B cell (primary cell): ENCODE measurements around the gene PRDM15. TPM values are rescaled to one million over a fixed set of nuclear protein-coding genes. Genes with fewer than 3 reads are reported as not detected.

Experiments used
- ATAC-seq: fragments of 200-7000 bp; cut with Tn5 transposase; one replicate; pipeline ENCODE4 v1.10.0; 2021; ENCODE audit warnings: low read depth, mild to moderate bottlenecking, moderate number of reproducible peaks, moderate library complexity
- CTCF ChIA-PET: fragments of 350-600 bp; sonication (Branson Sonifier 250); formaldehyde crosslinking; loops from one replicate; lab custom pipeline; 2021; ENCODE audit warnings: antibody characterized with exemption, inconsistent platforms; lab: Charles Lee
- POLR2A ChIA-PET: fragments of 350-600 bp; sonication (Branson Sonifier 250); formaldehyde crosslinking; loops from one replicate; lab custom pipeline; 2021; ENCODE audit warnings: antibody characterized with exemption; lab: Charles Lee
- DNase-seq: peaks from one replicate; pipeline ENCODE4 v3.0.0; 2013
- H2AFZ ChIP-seq: 2 replicates; pipeline ENCODE4 v1.6.1; 2012; ENCODE audit warnings: mild to moderate bottlenecking, low read depth, low read length; ENCODE audit not compliant: insufficient read depth, poor library complexity, severe bottlenecking
- H3K27ac ChIP-seq, 2 donors: 1 replicate in 1 of 2; 2 replicates in 1 of 2; pipeline ENCODE4 v1.5.1; 2012 to 2013; ENCODE audit warnings: low read length in 2 of 2, mild to moderate bottlenecking in 2 of 2, moderate library complexity in 1 of 2
- H3K27me3 ChIP-seq, 4 experiments: fragments of 200-600 bp in 1 of 4; sonication (generic) in 1 of 4; replicated peaks in 1 of 4; 1 replicate in 2 of 4; 2 replicates in 2 of 4; pipeline versions ENCODE4 v1.6.1 to v1.7.0; 2013 to 2016; ENCODE audit warnings: low read length in 3 of 4, mild to moderate bottlenecking in 2 of 4, mixed read lengths in 1 of 4, moderate library complexity in 1 of 4; ENCODE audit not compliant: insufficient read depth in 4 of 4, control insufficient read depth in 3 of 4; ENCODE audit errors: control extremely low read depth in 1 of 4
- H3K36me3 ChIP-seq, 2 experiments: replicated peaks in 1 of 2; 1 replicate in 1 of 2; 2 replicates in 1 of 2; pipeline versions ENCODE4 v1.6.1 to v1.7.1; 2013; ENCODE audit warnings: low read length in 1 of 2; ENCODE audit not compliant: insufficient read depth in 2 of 2, control insufficient read depth in 1 of 2; ENCODE audit errors: control extremely low read depth in 1 of 2, extremely low read depth in 1 of 2
- H3K4me1 ChIP-seq, 2 donors: fragments of 200-600 bp in 1 of 2; sonication (generic) in 1 of 2; 1 replicate in 1 of 2; 2 replicates in 1 of 2; pipeline versions ENCODE4 v1.5.1 to v1.6.1; 2013 to 2017; ENCODE audit warnings: low read length in 2 of 2; ENCODE audit not compliant: control insufficient read depth in 2 of 2, insufficient read depth in 2 of 2
- H3K4me2 ChIP-seq: replicated peaks from 2 replicates; pipeline ENCODE3; 2012; ENCODE audit warnings: mild to moderate bottlenecking, low read depth, low read length; ENCODE audit not compliant: poor library complexity, severe bottlenecking
- H3K4me3 ChIP-seq, 5 experiments: fragments of 200-600 bp in 1 of 5; sonication (generic) in 1 of 5; 1 replicate in 3 of 5; 2 replicates in 2 of 5; pipeline versions ENCODE4 v1.5.1 to v1.7.0; 2011 to 2016; ENCODE audit warnings: low read length in 4 of 5, mild to moderate bottlenecking in 4 of 5, low read depth in 2 of 5, control low read depth in 1 of 5, moderate library complexity in 1 of 5; ENCODE audit not compliant: insufficient read depth in 1 of 5; ENCODE audit errors: control extremely low read depth in 1 of 5, extremely low read depth in 1 of 5
- H3K79me2 ChIP-seq: fragments of 200-600 bp; sonication (generic); one replicate; pipeline ENCODE4 v1.6.0; 2016; ENCODE audit warnings: low read length; ENCODE audit not compliant: control insufficient read depth, insufficient read depth
- H3K9ac ChIP-seq: fragments of 200-600 bp; sonication (generic); 2 replicates; pipeline ENCODE4 v1.6.1; 2017; ENCODE audit warnings: mild to moderate bottlenecking, low read length, moderate library complexity
- H3K9me3 ChIP-seq, 3 donors: one replicate each; pipeline versions ENCODE4 v1.6.1 to v1.7.1; 2013; ENCODE audit warnings: low read length in 2 of 3; ENCODE audit not compliant: control insufficient read depth in 2 of 3, insufficient read depth in 1 of 3; ENCODE audit errors: control extremely low read depth in 1 of 3
- H4K20me1 ChIP-seq: 2 replicates; pipeline ENCODE4 v1.6.0; 2012; ENCODE audit warnings: mild to moderate bottlenecking, low read length; ENCODE audit not compliant: insufficient read depth, control insufficient read depth, poor library complexity, severe bottlenecking
- H3K27ac Mint-ChIP-seq: one replicate; pipeline ENCODE4 v1.8.0; 2021; ENCODE audit warnings: mixed read lengths
- H3K27me3 Mint-ChIP-seq: one replicate; pipeline ENCODE4 v1.8.0; 2021; ENCODE audit warnings: mixed read lengths
- H3K4me1 Mint-ChIP-seq: one replicate; pipeline ENCODE4 v1.8.0; 2021; ENCODE audit warnings: mixed read lengths
- H3K4me3 Mint-ChIP-seq: one replicate; pipeline ENCODE4 v1.8.0; 2021; ENCODE audit warnings: mixed read lengths
- H3K9me3 Mint-ChIP-seq: one replicate; pipeline ENCODE4 v1.8.0; 2022; ENCODE audit warnings: mixed read lengths; ENCODE audit not compliant: insufficient read depth
- EZH2 ChIP-seq: IDR thresholded peaks from 2 replicates; pipeline ENCODE4 v1.6.1; 2012; ENCODE audit warnings: borderline replicate concordance, low read depth, mild to moderate bottlenecking, moderate library complexity, low read length; ENCODE audit not compliant: insufficient read depth, poor library complexity, severe bottlenecking
- WGBS: methylation state at CpG from one replicate; pipeline ENCODE4 v1.1.5; 2013; ENCODE audit warnings: missing lambda C conversion rate; ENCODE audit not compliant: insufficient coverage; 5-methylcytosine and 5-hydroxymethylcytosine counted together
- intact Hi-C: fragments of 100-400 bp; cut with micrococcal nuclease; formaldehyde crosslinking; loops from one replicate; pipeline ENCODE4 v1.10.0; 2022
- polyA plus RNA-seq: library from polyadenylated mRNA; depleted of rRNA; stranded (reverse); fragments of >200 nt; gene quantifications from 2 replicates; pipeline ENCODE4 v1.2.3, GENCODE V29; 2012
- total RNA-seq, 2 donors: library from RNA; stranded (reverse); fragments of 120-200 nt in 1 of 2; gene quantifications; 1 replicate in 1 of 2; 2 replicates in 1 of 2; pipeline versions ENCODE4 v1.2.3 to v1.2.4, GENCODE V29; 2013 to 2022
- TF ChIP-seq, protein P1 (sequence below): fragments of 200-600 bp; IDR thresholded peaks from one replicate; pipeline ENCODE4 v1.8.0; 2022; ENCODE audit warnings: antibody characterized with exemption, mild to moderate bottlenecking

PRDM15 gene
- total and polyA plus RNA-seq, 2 donors (not counting 1 experiment from before 2014, with no cell fraction given): 21.3 to 29.2 TPM

DNA sequence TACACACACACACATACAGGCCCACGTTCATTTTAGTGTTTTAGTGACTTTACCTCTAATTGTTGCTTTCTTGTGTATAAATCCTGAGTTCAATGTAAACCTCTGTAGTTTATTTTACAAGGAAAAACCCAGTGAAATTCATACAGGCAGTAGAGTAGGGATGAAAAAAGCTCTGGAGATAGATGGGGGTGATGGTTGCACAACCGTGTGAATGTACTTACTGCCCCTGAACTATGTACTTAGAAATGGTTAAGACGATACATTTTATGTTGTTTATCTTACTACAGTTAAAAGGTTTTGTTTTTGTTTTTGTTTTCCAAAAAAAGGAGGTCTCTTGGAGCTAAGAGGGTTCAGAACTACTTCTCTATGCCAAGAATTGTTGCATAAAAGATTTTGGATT is 29.7 kb upstream of the PRDM15 start:
- no peak overlapping the region for H3K4me3 Mint-ChIP-seq
- TF ChIP-seq, protein P1, sequence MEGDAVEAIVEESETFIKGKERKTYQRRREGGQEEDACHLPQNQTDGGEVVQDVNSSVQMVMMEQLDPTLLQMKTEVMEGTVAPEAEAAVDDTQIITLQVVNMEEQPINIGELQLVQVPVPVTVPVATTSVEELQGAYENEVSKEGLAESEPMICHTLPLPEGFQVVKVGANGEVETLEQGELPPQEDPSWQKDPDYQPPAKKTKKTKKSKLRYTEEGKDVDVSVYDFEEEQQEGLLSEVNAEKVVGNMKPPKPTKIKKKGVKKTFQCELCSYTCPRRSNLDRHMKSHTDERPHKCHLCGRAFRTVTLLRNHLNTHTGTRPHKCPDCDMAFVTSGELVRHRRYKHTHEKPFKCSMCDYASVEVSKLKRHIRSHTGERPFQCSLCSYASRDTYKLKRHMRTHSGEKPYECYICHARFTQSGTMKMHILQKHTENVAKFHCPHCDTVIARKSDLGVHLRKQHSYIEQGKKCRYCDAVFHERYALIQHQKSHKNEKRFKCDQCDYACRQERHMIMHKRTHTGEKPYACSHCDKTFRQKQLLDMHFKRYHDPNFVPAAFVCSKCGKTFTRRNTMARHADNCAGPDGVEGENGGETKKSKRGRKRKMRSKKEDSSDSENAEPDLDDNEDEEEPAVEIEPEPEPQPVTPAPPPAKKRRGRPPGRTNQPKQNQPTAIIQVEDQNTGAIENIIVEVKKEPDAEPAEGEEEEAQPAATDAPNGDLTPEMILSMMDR: no peak
- no peak for TF ChIP-seq EZH2

DNA sequence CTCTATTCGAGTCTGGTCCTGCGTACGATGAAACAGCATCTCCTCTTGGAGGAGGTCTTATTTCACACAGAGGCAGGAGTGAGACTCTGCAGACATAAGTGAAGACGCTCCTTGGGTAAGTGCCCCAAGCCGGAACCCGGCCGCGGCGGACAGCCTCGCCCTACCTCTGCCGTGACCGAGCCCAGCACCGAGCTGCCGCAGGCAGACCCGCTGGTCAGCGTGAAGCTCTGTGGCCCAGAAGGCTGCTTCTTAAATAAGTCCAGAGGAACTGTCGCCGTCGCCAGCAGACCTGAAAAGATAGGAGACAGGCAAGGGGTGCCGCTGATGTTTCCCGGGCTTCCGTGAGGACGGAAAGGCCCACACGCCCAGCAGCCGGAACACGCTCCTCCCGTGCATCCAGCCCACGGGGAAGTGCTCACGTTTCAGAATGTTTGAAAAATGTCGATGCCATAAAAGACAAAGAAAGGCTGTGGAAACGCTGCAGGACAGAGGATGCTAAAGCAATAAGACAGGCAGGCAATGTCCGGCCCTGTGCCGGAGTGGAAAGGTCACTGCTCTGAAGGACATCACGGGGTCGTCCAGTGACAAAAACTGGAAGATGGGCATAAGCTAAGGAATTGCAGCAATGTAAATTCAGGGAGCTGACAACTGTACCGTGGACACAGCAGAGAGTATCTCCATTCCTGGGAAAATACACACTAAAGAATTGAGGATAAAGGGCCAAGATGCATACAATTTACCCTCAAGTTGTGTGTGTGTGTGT is 28.5 kb upstream of the PRDM15 start:
- intact Hi-C loops: no loop called here
- no peaks in the 10 kb centered on the region for H3K27me3 ChIP-seq
- H3K9ac ChIP-seq: no peak overlapping the region
- H3K4me2 ChIP-seq: no peak overlapping the region
- TF ChIP-seq, protein P1: no peak
- no peak for TF ChIP-seq EZH2
- ATAC-seq: no peak
- no peaks in the 10 kb centered on the region for H4K20me1 ChIP-seq
- H2AFZ ChIP-seq: no peak overlapping the region
- Mint-ChIP-seq H3K4me1 (no peaks in the 10 kb centered on the region), H3K27ac (no peak overlapping the region), H3K27me3 (no peaks in the 10 kb centered on the region), H3K9me3 (no peaks in the 10 kb centered on the region), H3K4me3 (no peak overlapping the region)
- H3K4me3 ChIP-seq: no peak overlapping the region
- H3K36me3 ChIP-seq: peaks cover 1 to 30% of the 10 kb centered on the region in 2 experiments
- 98% methylated on average over 34 of the region's 36 CpGs for WGBS
- CTCF ChIA-PET: no interaction called here
- no peaks in the 10 kb centered on the region for H3K4me1 ChIP-seq
- POLR2A ChIA-PET: no interaction called here
- H3K9me3 ChIP-seq: no peaks in the 10 kb centered on the region
- H3K27ac ChIP-seq: no peak overlapping the region
- DNase-seq: no peak
- H3K79me2 ChIP-seq: no peaks in the 10 kb centered on the region

More for the DNA sequence above, 29.7 kb upstream of the PRDM15 start:
- ATAC-seq: no peak
- no peak overlapping the region for H3K27ac ChIP-seq
- no peaks in the 10 kb centered on the region for H3K4me1 ChIP-seq
- ChIA-PET POLR2A (no interaction called here), CTCF (no interaction called here)
- no peaks in the 10 kb centered on the region for H3K27me3 Mint-ChIP-seq
- no peak overlapping the region for H2AFZ ChIP-seq
- intact Hi-C loops: no loop called here
- no peak overlapping the region for H3K9ac ChIP-seq
- no peak overlapping the region for H3K27ac Mint-ChIP-seq
- H3K36me3 ChIP-seq: peaks cover 3 to 37% of the 10 kb centered on the region in 2 experiments
- no peaks in the 10 kb centered on the region for H4K20me1 ChIP-seq
- WGBS: 80% methylated on average over 1 of the region's 3 CpGs
- H3K4me3 ChIP-seq: no peak overlapping the region
- no peaks in the 10 kb centered on the region for H3K79me2 ChIP-seq
- no peaks in the 10 kb centered on the region for H3K4me1 Mint-ChIP-seq
- H3K27me3 ChIP-seq: no peaks in the 10 kb centered on the region
- DNase-seq: no peak
- no peak overlapping the region for H3K4me2 ChIP-seq
- H3K9me3 ChIP-seq: no peaks in the 10 kb centered on the region
- H3K9me3 Mint-ChIP-seq: no peaks in the 10 kb centered on the region
